Body of pancreas (tissue), 4 donors: ENCODE data around the gene INSR. TPM values are rescaled to one million over a fixed set of nuclear protein-coding genes. Genes with fewer than 3 reads are reported as not detected.

ENCODE experiments used
- ATAC-seq: fragments of 150-250 bp; one replicate; pipeline ENCODE4 v1.9.1; 2016
- DNase-seq, 4 donors: peaks; one replicate each; pipeline ENCODE4 v3.0.0-alpha.2; 2019
- H3K27ac ChIP-seq, 4 donors: fragments of 200-600 bp; sonication (generic); 1 replicate in 3 of 4; 2 replicates in 1 of 4; pipeline versions ENCODE4 v1.5.1 to v1.6.1; 2016 to 2019; ENCODE audit warnings: mild to moderate bottlenecking in 1 of 4, mixed read lengths in 1 of 4, moderate library complexity in 1 of 4
- H3K27me3 ChIP-seq, 2 donors: fragments of 200-600 bp; sonication (generic); one replicate each; pipeline ENCODE4 v1.6.0; 2016; ENCODE audit warnings: mild to moderate bottlenecking in 1 of 2
- H3K36me3 ChIP-seq, 2 donors: fragments of 200-600 bp; sonication (generic); replicated peaks in 1 of 2; 2 replicates each; pipeline ENCODE4 v1.5.1; 2016; ENCODE audit warnings: low read depth in 2 of 2; ENCODE audit not compliant: insufficient read depth in 1 of 2
- H3K4me1 ChIP-seq: fragments of 200-600 bp; sonication (generic); one replicate; pipeline ENCODE4 v1.6.0; 2016
- H3K4me3 ChIP-seq, 2 donors: fragments of 200-600 bp; sonication (generic); 1 replicate in 1 of 2; 2 replicates in 1 of 2; pipeline ENCODE4 v1.5.1; 2016 to 2019
- H3K9me3 ChIP-seq, 3 donors: fragments of 200-600 bp; sonication (generic); 1 replicate in 2 of 3; 2 replicates in 1 of 3; pipeline ENCODE4 v1.5.1; 2016
- CTCF ChIP-seq, 7 experiments: fragments of 450-650 bp in 4 of 7; fragments of 200-600 bp in 3 of 7; sonication (generic) in 3 of 7; IDR thresholded peaks; one replicate each; pipeline ENCODE4 v1.5.1; 2016 to 2019; ENCODE audit warnings: antibody characterized with exemption in 7 of 7
- POLR2A ChIP-seq, 3 donors: fragments of 450-650 bp; IDR thresholded peaks; one replicate each; pipeline ENCODE4 v1.6.1; 2016; ENCODE audit warnings: antibody characterized with exemption in 3 of 3, mild to moderate bottlenecking in 2 of 3
- WGBS, 2 donors: methylation state at CpG; one replicate each; pipeline ENCODE4 v1.1.5; 2017; 5-methylcytosine and 5-hydroxymethylcytosine counted together
- intact Hi-C: fragments of 100-400 bp; cut with DNase I; formaldehyde crosslinking; loops from one replicate; pipeline ENCODE4 v1.15.1; 2023
- total RNA-seq, 2 donors: library from RNA; depleted of rRNA; stranded (reverse); fragments of >200 nt; gene quantifications; one replicate each; pipeline ENCODE4 v1.1.0, GENCODE V29; 2016

INSR gene
- total RNA-seq, 2 donors from 2014 or later = 243 to 284 TPM

- 18 to 23% methylated on average over 6 of the region's 6 CpGs for WGBS, 2 donors
- H3K4me1 ChIP-seq = peaks cover 54% of the 10 kb centered on the region
- ATAC-seq (no peak), DNase-seq (no peak)
- no peaks in the 10 kb centered on the region for H3K9me3 ChIP-seq
- no peak overlapping the region for H3K4me3 ChIP-seq
- no peaks in the 10 kb centered on the region for H3K27me3 ChIP-seq
- intact Hi-C loops = no loop called here
- TF ChIP-seq POLR2A (IDR thresholded peaks at IDR 0.05) (peak in 1 of 3 donors; percentile 2), CTCF (IDR thresholded peaks at IDR 0.05) (no peak)
- H3K36me3 ChIP-seq = no peaks in the 10 kb centered on the region
- peak overlapping the region in 3 of 4 donors; percentile 55 to 99 (median 98) for H3K27ac ChIP-seq
These were observed 5.2 kb downstream of the INSR start for GRCh38 chr19:7288977-7289376.

GRCh38 chr19:7288131-7288530 lies 6.1 kb downstream of the INSR start:
- peak overlapping the region in 3 of 4 donors; percentile 48 to 99 (median 53) for H3K27ac ChIP-seq
- 92 to 100% methylated on average over 1 of the region's 1 CpG for WGBS, 2 donors
- DNase-seq = no peak
- no peaks in the 10 kb centered on the region for H3K9me3 ChIP-seq
- H3K36me3 ChIP-seq = no peaks in the 10 kb centered on the region
- TF ChIP-seq CTCF (IDR thresholded peaks at IDR 0.05) = no peak
- peaks cover 63% of the 10 kb centered on the region for H3K4me1 ChIP-seq
- no peaks in the 10 kb centered on the region for H3K27me3 ChIP-seq
- intact Hi-C loops = no loop called here
- ATAC-seq = no peak
- no peak overlapping the region for H3K4me3 ChIP-seq

GRCh38 chr19:7287722-7288121 lies 6.5 kb downstream of the INSR start:
- WGBS, 2 donors = 40 to 42% methylated on average over 10 of the region's 10 CpGs

GRCh38 chr19:7280940-7281666 lies 13.1 kb downstream of the INSR start:
- Histone ChIP-seq H3K27me3 (no peaks in the 10 kb centered on the region), H3K36me3 (no peaks in the 10 kb centered on the region), H3K27ac (peak overlapping the region in 1 of 4 donors; percentile 39), H3K9me3 (no peaks in the 10 kb centered on the region), H3K4me3 (no peak overlapping the region), H3K4me1 (peaks cover 44% of the 10 kb centered on the region)
- intact Hi-C loops = no loop called here
- 66 to 80% methylated on average over 10 of the region's 10 CpGs for WGBS, 2 donors
- TF ChIP-seq CTCF (IDR thresholded peaks at IDR 0.05) (no peak), POLR2A (IDR thresholded peaks at IDR 0.05) (no peak)
- ATAC-seq (no peak), DNase-seq (no peak)

More at GRCh38 chr19:7287722-7288121, 6.5 kb downstream of the INSR start:
- intact Hi-C loops = no loop called here
- TF ChIP-seq CTCF (IDR thresholded peaks at IDR 0.05) = no peak
- no peak for TF ChIP-seq POLR2A (IDR thresholded peaks at IDR 0.05)
- DNase-seq (peak in 3 of 4 donors; percentile 33 to 44 (median 35)), ATAC-seq (peak; percentile 38)
- Histone ChIP-seq H3K9me3 (no peaks in the 10 kb centered on the region), H3K4me3 (no peak overlapping the region), H3K4me1 (peaks cover 63% of the 10 kb centered on the region), H3K27ac (peak overlapping the region in 3 of 4 donors; percentile 48 to 99 (median 53)), H3K27me3 (no peaks in the 10 kb centered on the region), H3K36me3 (no peaks in the 10 kb centered on the region)
